ENCODE results near the gene EFNA2.

GRCh38 chr19:1307755-1308303, 22.2 kb downstream of the EFNA2 start:
- TF ChIP-seq, protein P1, sequence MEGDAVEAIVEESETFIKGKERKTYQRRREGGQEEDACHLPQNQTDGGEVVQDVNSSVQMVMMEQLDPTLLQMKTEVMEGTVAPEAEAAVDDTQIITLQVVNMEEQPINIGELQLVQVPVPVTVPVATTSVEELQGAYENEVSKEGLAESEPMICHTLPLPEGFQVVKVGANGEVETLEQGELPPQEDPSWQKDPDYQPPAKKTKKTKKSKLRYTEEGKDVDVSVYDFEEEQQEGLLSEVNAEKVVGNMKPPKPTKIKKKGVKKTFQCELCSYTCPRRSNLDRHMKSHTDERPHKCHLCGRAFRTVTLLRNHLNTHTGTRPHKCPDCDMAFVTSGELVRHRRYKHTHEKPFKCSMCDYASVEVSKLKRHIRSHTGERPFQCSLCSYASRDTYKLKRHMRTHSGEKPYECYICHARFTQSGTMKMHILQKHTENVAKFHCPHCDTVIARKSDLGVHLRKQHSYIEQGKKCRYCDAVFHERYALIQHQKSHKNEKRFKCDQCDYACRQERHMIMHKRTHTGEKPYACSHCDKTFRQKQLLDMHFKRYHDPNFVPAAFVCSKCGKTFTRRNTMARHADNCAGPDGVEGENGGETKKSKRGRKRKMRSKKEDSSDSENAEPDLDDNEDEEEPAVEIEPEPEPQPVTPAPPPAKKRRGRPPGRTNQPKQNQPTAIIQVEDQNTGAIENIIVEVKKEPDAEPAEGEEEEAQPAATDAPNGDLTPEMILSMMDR (IDR thresholded peaks at IDR 0.05; ENCODE audit: low read depth, low read length, poor library complexity, severe bottlenecking) = no peak
- no peak for TF ChIP-seq EZH2phosphoT487 (IDR thresholded peaks at IDR 0.05; ENCODE audit: borderline replicate concordance, low read length)

All from DOHH2 (cell line).